GM23338 (cell line): Measurements from ENCODE around the gene DDX49.

ENCODE experiments used
- CREB1 ChIP-seq: fragments of 250-450 bp; sonication (Bioruptor Pico); IDR thresholded peaks from 2 replicates; pipeline ENCODE4 v1.5.0; 2020; ENCODE audit warnings: low read depth, mild to moderate bottlenecking, moderate library complexity
- EZH2 ChIP-seq: fragments of 200-600 bp; sonication (generic); IDR thresholded peaks from one replicate; pipeline ENCODE4 v1.8.0; 2017; ENCODE audit warnings: antibody characterized with exemption, mild to moderate bottlenecking, low read depth; ENCODE audit not compliant: unreplicated experiment
- EZH2phosphoT487 ChIP-seq: fragments of 200-600 bp; sonication (generic); IDR thresholded peaks from one replicate; pipeline ENCODE4 v1.8.1; 2018; ENCODE audit warnings: antibody characterized with exemption; ENCODE audit not compliant: unreplicated experiment
- POLR2AphosphoS5 ChIP-seq: IDR thresholded peaks from 2 replicates; pipeline ENCODE4 v1.6.1; 2016; ENCODE audit warnings: antibody characterized with exemption, low read depth
- STAT1 ChIP-seq: IDR thresholded peaks from one replicate; pipeline ENCODE4 v1.6.1; 2016; ENCODE audit warnings: antibody characterized with exemption; ENCODE audit not compliant: unreplicated experiment
- ZNF331 ChIP-seq: fragments of 250-450 bp; sonication (Bioruptor Pico); IDR thresholded peaks from 2 replicates; pipeline ENCODE4 v1.5.0; 2020; ENCODE audit warnings: low read depth, mild to moderate bottlenecking, moderate library complexity
- TF ChIP-seq, protein P1 (sequence below), 2 experiments: fragments of 200-600 bp in 1 of 2; sonication (generic) in 1 of 2; conservative IDR thresholded peaks; 2 replicates each; pipeline versions ENCODE4 v1.5.1 to v1.6.1; 2016 to 2017; ENCODE audit warnings: antibody characterized with exemption in 2 of 2, low read depth in 2 of 2, mild to moderate bottlenecking in 2 of 2, moderate library complexity in 1 of 2

DNA sequence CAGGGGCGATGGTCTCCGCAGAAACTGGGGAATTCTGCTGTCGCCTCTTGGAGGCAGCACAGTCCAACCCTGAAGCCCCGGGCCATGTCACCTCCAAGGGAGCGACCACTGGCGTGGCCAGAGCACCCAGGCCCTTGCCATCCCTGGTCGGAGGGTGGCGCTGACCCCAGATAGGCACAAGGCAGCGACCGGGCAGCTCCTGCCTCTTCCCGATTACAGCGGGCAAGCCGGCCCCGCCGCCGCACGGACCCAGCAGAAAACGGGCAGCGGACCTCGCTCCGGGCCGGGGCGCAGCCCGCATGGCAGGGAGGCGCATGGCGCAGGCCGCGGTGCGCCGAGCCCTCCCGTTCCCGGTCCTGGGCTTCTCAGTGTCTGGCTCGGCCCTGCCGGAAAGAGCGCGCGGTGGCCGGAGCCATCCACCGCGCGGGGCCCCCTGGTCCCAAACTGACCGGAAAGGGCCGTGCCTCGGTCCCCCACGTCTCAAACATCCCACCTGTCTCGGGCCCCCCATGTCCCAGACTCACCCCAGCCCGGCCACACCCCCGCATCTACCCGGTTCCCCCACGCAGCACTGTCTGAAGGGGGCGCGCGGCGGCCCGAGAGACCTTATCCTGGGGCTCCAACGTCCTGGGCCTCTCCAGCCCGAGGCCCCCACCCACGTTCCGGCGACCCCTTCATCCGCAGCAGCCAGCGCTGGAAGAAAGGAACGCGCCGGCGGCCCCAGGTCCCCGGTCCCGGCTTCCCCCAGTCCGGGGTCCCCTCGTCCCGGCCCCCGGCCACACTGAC, 24.3 kb upstream of the DDX49 start:
- TF ChIP-seq, protein P1, sequence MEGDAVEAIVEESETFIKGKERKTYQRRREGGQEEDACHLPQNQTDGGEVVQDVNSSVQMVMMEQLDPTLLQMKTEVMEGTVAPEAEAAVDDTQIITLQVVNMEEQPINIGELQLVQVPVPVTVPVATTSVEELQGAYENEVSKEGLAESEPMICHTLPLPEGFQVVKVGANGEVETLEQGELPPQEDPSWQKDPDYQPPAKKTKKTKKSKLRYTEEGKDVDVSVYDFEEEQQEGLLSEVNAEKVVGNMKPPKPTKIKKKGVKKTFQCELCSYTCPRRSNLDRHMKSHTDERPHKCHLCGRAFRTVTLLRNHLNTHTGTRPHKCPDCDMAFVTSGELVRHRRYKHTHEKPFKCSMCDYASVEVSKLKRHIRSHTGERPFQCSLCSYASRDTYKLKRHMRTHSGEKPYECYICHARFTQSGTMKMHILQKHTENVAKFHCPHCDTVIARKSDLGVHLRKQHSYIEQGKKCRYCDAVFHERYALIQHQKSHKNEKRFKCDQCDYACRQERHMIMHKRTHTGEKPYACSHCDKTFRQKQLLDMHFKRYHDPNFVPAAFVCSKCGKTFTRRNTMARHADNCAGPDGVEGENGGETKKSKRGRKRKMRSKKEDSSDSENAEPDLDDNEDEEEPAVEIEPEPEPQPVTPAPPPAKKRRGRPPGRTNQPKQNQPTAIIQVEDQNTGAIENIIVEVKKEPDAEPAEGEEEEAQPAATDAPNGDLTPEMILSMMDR (conservative IDR thresholded peaks at IDR 0.05; ENCODE audit: low read depth in 2 of 2), result peak; percentile 49 to 82
- TF ChIP-seq POLR2AphosphoS5 (0 out of 2 replicates have a peak, but pooled peaks have one; percentile 36), EZH2phosphoT487 (no peak), EZH2 (no peak), ZNF331 (CRISPR knock-in tag) (no peak), CREB1 (CRISPR knock-in tag) (no peak), STAT1 (no peak)
